GM19397 (cell line): ENCODE results near the gene FPGS.
A peak's percentile ranks its signal among the peaks of the same experiment; 100 is the strongest.
"Not testable (repeated sequence)": the region's sequence is repeated elsewhere in the genome, so short reads cannot be mapped to it uniquely, and the experiment has no call there.

ENCODE experiments used
- ATAC-seq: cut with Tn5 transposase; IDR thresholded peaks from one replicate; pipeline ENCODE4 v1.9.1; 2021; ENCODE audit warnings: mild to moderate bottlenecking, moderate library complexity; ENCODE audit not compliant: unreplicated experiment

The FPGS gene

GRCh38 chr9:127802576-127803443, at the start of gene FPGS:
FPGS (plus strand) TSS chr9:127802882; CDS start chr9:127802925, 43 bp downstream.
- peak; percentile 76 for ATAC-seq

GRCh38 chr9:127753148-127753547, 49.5 kb upstream of the FPGS start:
- ATAC-seq, result no peak

- ATAC-seq, result no peak
Measured at GRCh38 chr9:127753622-127754021, 49.1 kb upstream of the FPGS start.

DNA sequence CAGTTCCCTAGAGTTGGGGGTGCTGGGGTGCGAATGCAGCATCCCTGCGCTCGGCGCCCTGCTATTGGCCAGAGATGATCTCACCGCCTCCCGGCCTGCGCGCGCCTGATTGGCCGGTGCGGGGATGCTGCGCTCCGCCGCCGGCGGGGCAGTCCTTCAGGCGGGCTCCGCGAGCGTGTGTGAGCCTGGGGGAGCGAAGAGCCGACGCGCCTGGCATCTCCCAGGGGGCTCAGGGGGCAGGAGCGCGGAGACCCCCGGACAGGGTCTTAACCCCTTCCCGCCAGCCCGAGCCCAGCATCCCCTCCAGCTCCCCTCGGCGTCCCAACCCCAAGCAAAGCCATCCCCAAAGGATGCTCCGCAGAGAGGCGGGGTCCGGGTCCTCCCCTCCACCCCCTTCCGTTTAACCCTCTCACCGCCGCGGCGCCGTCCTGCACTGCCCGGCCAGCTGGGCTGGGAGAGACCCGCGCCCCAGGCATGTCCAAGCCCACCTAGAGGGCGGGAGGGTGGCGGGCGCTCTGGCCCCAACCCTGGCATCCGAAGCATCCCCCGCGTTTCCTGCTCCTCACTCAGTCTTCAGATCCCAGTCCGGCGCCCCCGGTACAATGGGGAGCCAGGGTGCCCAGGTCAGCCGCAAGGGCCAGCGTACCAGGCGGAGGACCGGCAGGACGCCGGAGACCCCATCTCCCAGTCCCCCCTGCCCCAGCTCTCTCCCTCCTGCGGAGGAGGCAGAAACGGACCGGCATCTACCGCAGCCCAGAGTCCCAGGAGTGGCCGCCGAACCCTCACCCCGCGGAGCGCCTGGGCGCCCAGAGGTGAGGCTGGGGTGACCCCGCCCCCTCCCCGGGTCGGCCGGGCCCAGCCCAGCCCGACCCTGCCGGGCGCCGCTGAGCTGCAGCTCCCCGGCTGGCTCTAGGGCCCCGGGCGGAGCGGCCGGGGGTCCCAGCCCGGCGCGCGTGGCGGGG, 48.3 kb upstream of the FPGS start:
- no peak for ATAC-seq

- ATAC-seq, result no peak
Measured at GRCh38 chr9:127755061-127756060, 47.3 kb upstream of the FPGS start.

DNA sequence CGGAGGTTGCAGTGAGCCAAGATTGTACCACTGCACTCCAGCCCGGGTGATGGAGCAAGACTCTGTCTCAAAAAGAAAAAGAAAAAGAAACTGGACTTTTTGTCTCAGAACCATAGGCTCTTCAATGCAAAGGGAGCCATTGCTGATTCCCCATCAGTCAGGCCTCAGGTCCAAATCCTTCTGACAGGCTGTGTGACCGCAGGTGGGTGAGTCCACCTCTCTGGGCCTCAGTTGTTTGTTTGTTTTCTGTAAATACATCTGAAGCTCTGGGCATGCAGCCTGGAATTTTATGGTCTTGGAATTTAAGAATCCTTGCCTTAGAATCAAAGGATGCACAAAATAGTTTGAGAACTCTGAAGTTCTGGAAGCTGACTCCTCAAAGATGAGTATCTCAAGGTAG, 46.4 kb upstream of the FPGS start:
- no peak for ATAC-seq

DNA sequence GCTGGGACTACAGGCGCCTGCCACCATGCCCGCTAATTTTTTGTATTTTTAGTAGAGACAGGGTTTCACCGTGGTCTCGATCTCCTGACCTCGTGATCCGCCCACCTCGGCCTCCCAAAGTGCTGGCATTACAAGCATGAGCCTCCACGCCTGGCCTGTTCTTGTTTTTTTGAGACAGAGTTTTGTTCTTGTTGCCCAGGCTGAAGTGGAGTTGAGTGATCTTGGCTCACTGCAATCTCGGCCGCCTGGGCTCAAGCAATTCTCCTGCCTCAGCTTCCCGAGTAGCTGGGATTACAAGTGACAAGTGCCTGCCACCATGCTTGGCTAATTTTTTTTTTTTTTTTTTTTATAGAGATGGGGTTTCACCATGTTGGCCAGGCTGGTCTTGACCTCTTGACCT, 45.9 kb upstream of the FPGS start:
- ATAC-seq, result not testable (repeated sequence)

- no peak for ATAC-seq
Measured at GRCh38 chr9:127758843-127759242, 43.8 kb upstream of the FPGS start.

DNA sequence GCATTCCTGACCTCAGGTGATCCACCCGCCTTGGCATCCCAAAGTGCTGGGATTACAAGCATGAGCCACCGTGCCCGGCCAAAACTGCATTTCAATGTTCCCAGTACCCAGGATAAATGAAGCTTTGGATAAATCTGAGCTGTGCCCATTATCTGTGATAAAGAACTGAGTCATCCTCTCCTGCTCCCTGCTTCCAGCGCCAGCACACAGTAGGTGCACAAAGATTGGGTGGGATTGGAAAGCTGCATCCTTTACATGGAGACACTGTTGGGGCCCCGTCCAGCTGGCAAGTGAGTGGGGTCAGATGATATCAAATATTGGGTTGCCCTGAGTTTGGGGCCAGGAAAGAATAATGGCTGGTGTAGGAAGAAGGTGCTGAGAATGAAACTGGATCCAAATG, 41.6 kb upstream of the FPGS start:
- no peak for ATAC-seq

- no peak for ATAC-seq
Measured at GRCh38 chr9:127761491-127761956, 41.2 kb upstream of the FPGS start.

DNA sequence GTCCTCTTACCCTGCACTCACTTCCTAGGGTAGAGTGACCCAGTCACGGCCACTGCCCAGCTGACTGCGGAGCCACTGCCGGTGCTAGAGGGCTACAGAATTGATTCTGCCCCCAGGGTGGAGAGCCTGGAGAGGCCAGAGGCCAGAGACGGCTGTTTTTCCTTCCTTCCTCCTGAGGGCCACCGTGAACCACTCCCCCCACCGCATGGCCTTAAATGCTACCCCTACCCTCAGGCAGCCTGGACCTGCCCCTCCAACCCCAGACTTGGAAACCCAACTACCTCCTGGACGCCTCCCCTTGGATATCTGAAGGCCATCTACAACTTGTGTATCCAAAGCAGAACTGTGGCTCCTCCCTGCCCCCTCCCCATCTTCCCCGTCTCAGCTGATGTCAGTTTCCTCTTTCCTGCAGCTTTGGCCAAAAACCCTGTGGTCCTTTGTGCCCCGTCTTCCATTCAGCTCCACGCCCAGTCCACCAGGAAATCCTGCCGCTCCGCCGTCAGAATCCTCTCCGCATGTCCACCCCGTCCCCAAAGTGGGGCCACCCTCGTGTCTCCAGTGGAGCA, 40.5 kb upstream of the FPGS start:
- no peak for ATAC-seq

- ATAC-seq, result no peak
Measured at GRCh38 chr9:127763918-127764384, 38.7 kb upstream of the FPGS start.

GRCh38 chr9:127765418-127765817, 37.3 kb upstream of the FPGS start:
- ATAC-seq, result no peak

DNA sequence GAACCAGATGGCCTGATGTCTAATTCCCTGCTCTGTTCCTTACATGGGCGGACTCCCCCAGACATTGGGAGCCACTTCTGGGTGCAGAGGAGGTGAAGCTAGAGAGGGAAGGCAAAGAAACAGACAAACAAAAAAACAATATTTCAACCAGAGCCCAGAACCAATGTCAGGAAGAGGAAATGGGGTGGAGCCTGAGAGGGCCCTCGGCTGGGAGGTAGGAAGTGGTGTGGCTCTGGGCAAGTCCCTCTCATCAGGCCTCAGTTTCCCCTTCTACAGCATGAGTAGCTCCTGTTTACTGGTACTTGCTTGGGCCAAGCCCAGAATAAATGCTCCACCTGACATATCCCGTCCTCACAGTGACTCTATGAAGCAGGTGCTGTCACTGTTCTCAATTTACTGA, 35.3 kb upstream of the FPGS start:
- no peak for ATAC-seq

GRCh38 chr9:127767909-127768331, 34.8 kb upstream of the FPGS start:
- no peak for ATAC-seq

- no peak for ATAC-seq
Measured at GRCh38 chr9:127768698-127769097, 34.0 kb upstream of the FPGS start.

DNA sequence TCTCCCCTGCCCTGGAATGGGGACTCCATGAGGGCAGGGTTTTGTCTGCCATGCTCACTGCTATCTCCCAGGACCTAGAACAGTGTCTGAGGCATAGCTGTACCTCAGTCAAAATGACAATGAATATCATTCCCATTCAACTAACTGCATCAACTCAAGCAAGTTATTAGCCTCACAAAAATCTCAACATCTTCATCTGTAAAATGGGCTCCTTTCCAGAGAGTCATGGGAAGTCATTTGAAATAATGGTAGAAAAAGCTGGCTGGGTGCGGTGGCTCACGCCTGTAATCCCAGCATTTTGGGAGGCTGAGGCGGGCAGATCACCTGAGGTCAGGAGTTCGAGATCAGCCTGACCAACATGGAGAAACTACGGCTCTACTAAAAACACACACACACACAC, 33.6 kb upstream of the FPGS start:
- no peak for ATAC-seq

DNA sequence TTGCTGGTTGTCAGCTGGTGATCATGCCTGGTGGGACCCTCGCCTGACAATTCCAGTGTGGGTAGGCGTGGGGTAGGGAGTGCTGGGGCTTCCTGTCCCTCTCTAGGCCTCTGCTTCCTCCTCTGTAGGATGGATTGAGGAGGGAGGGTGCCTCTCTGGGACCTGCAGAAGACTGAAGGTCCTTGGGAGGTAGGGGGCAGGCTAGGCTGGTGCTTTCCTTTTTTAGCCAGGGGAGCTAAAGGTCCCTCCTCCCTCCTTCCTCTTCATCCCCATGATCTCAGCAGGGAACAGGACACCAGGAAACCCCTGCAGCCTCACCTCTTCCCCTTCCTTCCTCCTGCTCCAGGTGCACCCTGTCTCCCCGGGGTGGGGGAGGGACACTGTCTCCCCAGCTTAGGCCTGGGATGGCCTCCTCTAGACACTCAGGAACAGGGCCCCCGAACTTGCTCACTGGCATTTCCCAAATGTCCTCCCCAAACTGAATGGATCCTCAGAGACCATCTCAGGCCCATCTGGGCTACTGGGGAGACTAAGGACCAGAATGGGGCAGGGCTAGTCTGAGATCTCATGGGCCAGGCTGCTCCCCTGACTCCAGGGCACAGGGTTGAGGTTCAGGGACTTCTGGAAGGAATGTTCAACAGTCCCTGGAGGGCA, 32.6 kb upstream of the FPGS start:
- ATAC-seq, result no peak

DNA sequence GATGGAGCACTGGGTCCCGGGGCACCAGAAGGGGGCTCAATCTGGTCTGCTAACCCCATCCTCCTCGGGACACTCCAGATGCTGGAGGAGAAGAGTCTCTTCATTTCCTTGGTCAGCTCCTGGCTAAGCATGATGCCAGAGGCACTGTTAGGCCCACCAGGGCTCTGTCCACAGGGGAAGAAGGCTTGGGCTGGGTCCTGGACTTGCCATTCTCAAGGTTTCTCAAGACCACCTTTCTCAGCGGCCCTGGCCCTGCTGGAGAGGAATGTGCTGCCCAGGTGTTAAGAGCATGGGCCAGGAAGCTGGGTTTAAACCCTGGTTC, 32.1 kb upstream of the FPGS start:
- no peak for ATAC-seq
